ENCODE data around the gene FAIM2. TPM values are rescaled to one million over a fixed set of nuclear protein-coding genes. Genes with fewer than 3 reads are reported as not detected.
"Not testable (repeated sequence)": the region's sequence is repeated elsewhere in the genome, so short reads cannot be mapped to it uniquely, and the experiment has no call there.

Gene FAIM2
- polyA plus RNA-seq, 1 donor, result 10.3 TPM

- not testable (repeated sequence) for DNase-seq
Measured at GRCh38 chr12:49860921-49861320, 42.8 kb downstream of the FAIM2 start.

- DNase-seq, result not testable (repeated sequence)
Measured at GRCh38 chr12:49855890-49856289, 47.8 kb downstream of the FAIM2 start.

- DNase-seq, result no peak
Measured at GRCh38 chr12:49854976-49855375, 48.7 kb downstream of the FAIM2 start.

- no peak for DNase-seq
Measured at GRCh38 chr12:49853671-49854070, 50.0 kb downstream of the FAIM2 start.

- no peak for DNase-seq
Measured at GRCh38 chr12:49847161-49847560, 56.5 kb downstream of the FAIM2 start.

GRCh38 chr12:49846032-49846431 is 57.7 kb downstream of the FAIM2 start:
- no peak for DNase-seq

- DNase-seq, result no peak
Measured at GRCh38 chr12:49843876-49844437, 59.7 kb downstream of the FAIM2 start.

GRCh38 chr12:49843411-49843810 is 60.3 kb downstream of the FAIM2 start:
- DNase-seq, result no peak

- peak; percentile 93 for DNase-seq
Measured at GRCh38 chr12:49842519-49843352, 61.0 kb downstream of the FAIM2 start, which contains the start of gene BCDIN3D. TSS of gene BCDIN3D (minus strand) at chr12:49843106. CDS start at chr12:49843087, 19 bp downstream.

GRCh38 chr12:49838973-49839633 is 64.6 kb downstream of the FAIM2 start:
- peak; percentile 32 for DNase-seq

GRCh38 chr12:49832836-49833421 is 70.8 kb downstream of the FAIM2 start:
- no peak for DNase-seq

GRCh38 chr12:49831717-49832116 is 72.0 kb downstream of the FAIM2 start:
- no peak for DNase-seq

GRCh38 chr12:49828133-49829091 is 75.3 kb downstream of the FAIM2 start, which contains the start of gene NCKAP5L:
TSS of gene NCKAP5L (minus strand) at chr12:49828413. CDS start at chr12:49804044, 24,369 bp downstream.
- DNase-seq, result peak; percentile 96

- DNase-seq, result peak; percentile 75
Measured at GRCh38 chr12:49827401-49828099, 76.2 kb downstream of the FAIM2 start.

GRCh38 chr12:49827051-49827400 is 76.7 kb downstream of the FAIM2 start:
- DNase-seq, result no peak

GRCh38 chr12:49825971-49826421 is 77.7 kb downstream of the FAIM2 start:
- DNase-seq, result no peak

GRCh38 chr12:49825360-49825970 is 78.2 kb downstream of the FAIM2 start:
- DNase-seq, result peak; percentile 61

- no peak for DNase-seq
Measured at GRCh38 chr12:49824895-49825294, 78.8 kb downstream of the FAIM2 start.

GRCh38 chr12:49824416-49824815 is 79.3 kb downstream of the FAIM2 start:
- no peak for DNase-seq

GRCh38 chr12:49823951-49824350 is 79.7 kb downstream of the FAIM2 start:
- DNase-seq, result no peak

GRCh38 chr12:49823350-49823749 is 80.3 kb downstream of the FAIM2 start:
- DNase-seq, result no peak

All from hindlimb muscle (tissue), 1 donor.